LNCAP (cell line): ENCODE measurements around the gene LRP2.

Experiments used
- CTCF ChIP-seq: fragments of 450-650 bp; IDR thresholded peaks from 2 replicates; pipeline ENCODE4 v1.5.1; 2017; ENCODE audit warnings: mild to moderate bottlenecking

LRP2 gene

DNA sequence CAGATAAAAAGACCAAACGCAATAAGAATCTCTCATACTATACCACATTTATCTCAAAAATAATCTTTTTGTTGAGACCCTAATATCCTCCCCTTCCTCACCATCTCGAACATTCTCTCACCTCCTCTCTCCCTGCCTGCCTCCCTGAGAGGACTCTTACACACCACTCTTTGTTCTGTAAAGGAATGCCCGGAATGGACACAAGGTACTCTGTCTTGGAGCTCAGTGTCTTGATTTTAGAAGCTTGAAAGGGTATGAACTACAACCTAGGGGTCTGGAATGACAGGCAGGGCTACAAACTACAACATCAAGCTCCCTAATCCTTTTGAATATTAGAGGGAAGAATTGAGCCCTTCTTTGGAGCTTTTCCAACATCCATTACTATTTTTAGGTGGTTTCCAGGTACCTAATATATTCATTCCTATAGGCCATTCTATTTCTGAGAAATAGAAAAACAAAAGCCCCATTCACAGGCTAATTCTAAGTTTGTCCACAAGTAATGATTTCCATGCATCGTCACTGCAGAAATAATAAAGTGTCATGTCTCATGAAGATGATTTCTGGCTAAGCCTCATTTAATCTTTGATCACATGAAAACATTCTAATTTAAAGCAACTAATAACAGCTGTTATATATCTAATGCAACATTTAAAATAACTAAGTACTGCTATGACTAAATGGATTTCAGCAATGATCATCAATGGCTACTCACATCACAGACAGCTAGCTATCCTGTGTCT is 60.6 kb downstream of the LRP2 start:
- TF ChIP-seq CTCF: no peak

DNA sequence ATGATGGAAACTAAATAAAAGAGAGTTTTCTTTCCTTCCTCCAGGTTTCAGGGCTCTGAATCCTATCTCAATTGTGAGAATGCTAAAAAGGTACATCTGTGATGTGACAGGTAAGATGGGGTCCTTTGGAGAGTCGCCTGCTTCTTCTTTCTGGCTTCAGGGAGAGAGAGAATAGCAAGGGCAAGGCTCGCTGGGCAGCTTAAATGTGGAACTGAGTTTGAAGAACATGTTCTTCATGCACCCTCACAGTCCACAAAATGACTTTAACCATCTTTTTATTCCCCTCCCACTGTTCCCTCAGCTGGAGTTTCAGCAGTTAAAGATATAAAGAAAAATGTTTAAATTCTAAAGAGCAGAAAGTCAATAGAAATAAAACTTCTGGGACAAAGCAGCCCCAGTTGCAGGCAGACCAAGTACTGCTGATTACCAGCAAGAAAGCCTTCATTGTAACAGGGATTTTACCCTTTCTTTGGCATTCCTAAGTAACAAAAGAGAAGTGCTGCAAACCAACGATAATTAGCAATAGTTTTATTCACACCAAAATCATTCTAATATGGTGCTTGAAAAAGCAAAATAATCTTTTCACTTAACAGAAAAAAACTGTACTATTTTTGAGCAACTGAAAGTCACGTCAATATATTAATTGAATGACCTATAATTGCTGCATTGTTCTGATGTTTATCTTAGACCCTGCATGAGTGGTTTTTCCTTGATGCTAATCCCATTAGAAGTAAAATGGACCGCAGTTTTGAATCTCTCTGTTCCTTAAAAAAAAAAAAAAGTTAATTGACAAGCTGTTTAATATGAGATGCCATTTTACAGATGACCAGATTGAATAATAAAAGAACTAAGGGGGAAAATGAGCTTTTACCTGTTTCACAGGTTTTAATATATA is 61.5 kb downstream of the LRP2 start:
- TF ChIP-seq CTCF: no peak

GRCh38 chr2:169298007-169298406 is 64.3 kb downstream of the LRP2 start:
- no peak for TF ChIP-seq CTCF

- TF ChIP-seq CTCF: no peak
Observed at GRCh38 chr2:169294001-169294675, 68.2 kb downstream of the LRP2 start.

DNA sequence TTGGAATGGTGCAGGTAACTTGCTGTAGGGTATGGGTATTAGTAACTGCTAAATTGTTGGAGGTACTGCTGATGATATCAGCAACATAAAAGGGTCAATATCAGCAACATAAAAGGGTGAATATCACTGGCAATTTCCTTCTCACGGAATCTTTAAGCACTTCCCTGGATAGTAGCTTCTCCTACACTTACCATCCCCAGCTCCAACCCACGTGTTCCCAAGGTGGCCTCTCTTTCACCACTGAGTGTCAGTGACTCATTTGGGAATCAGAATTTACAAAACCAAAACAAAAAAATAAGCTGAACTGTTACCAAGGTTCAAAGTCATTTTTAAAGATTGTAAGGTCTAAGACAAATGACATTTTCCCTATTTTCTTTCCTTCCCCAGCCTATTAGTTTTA is 70.8 kb downstream of the LRP2 start:
- TF ChIP-seq CTCF: no peak

- no peak for TF ChIP-seq CTCF
Observed at GRCh38 chr2:169290433-169290832, 71.9 kb downstream of the LRP2 start.

- no peak for TF ChIP-seq CTCF
Observed at GRCh38 chr2:169287666-169288065, 74.7 kb downstream of the LRP2 start.
